Suprapubic skin (tissue), 4 donors: ENCODE measurements around the gene KBTBD12.

Source experiments
- POLR2A ChIP-seq, 2 donors: fragments of 450-650 bp; IDR thresholded peaks; one replicate each; pipeline ENCODE4 v1.6.1; 2017; ENCODE audit warnings: antibody characterized with exemption in 2 of 2, mild to moderate bottlenecking in 2 of 2, moderate library complexity in 2 of 2
- POLR2AphosphoS5 ChIP-seq, 3 donors: sonication (generic); formaldehyde crosslinking; IDR thresholded peaks; one replicate each; pipeline ENCODE4 v1.6.1; 2017; ENCODE audit warnings: antibody characterized with exemption in 3 of 3
- TF ChIP-seq, protein P1 (sequence below), 2 donors: fragments of 200-600 bp in 1 of 2; fragments of 450-650 bp in 1 of 2; sonication (generic) in 1 of 2; IDR thresholded peaks; one replicate each; pipeline ENCODE4 v1.5.1; 2016 to 2019; ENCODE audit warnings: antibody characterized with exemption in 2 of 2, mild to moderate bottlenecking in 1 of 2, moderate library complexity in 1 of 2

GRCh38 chr3:127881586-127881985 is 33.4 kb upstream of the KBTBD12 start:
- TF ChIP-seq, protein P1, sequence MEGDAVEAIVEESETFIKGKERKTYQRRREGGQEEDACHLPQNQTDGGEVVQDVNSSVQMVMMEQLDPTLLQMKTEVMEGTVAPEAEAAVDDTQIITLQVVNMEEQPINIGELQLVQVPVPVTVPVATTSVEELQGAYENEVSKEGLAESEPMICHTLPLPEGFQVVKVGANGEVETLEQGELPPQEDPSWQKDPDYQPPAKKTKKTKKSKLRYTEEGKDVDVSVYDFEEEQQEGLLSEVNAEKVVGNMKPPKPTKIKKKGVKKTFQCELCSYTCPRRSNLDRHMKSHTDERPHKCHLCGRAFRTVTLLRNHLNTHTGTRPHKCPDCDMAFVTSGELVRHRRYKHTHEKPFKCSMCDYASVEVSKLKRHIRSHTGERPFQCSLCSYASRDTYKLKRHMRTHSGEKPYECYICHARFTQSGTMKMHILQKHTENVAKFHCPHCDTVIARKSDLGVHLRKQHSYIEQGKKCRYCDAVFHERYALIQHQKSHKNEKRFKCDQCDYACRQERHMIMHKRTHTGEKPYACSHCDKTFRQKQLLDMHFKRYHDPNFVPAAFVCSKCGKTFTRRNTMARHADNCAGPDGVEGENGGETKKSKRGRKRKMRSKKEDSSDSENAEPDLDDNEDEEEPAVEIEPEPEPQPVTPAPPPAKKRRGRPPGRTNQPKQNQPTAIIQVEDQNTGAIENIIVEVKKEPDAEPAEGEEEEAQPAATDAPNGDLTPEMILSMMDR (IDR thresholded peaks at IDR 0.05), result no peak
- TF ChIP-seq POLR2A (IDR thresholded peaks at IDR 0.05) (no peak), POLR2AphosphoS5 (IDR thresholded peaks at IDR 0.05) (no peak)
